Measurements from ENCODE around the gene HP1BP3. TPM values are rescaled to one million over a fixed set of nuclear protein-coding genes. Genes with fewer than 3 reads are reported as not detected.

HP1BP3 gene
- total RNA-seq, 6 experiments from 2014 or later: 171 to 207 (median 200) TPM

GRCh38 chr1:20787840-20788795 is 1.0 kb upstream of the HP1BP3 start:
- Mint-ChIP-seq H3K36me3 (ENCODE audit: low read depth) (peaks cover 10% of the 10 kb centered on the region), H3K27ac (peak overlapping the region; percentile 98), H3K4me3 (peak overlapping the region; percentile 93), H3K27me3 (ENCODE audit: insufficient read depth) (peaks cover 14% of the 10 kb centered on the region), H3K9me3 (no peaks in the 10 kb centered on the region), H3K4me1 (ENCODE audit: low read depth) (peaks cover 35% of the 10 kb centered on the region)
- TF ChIP-seq CTCF (IDR thresholded peaks at IDR 0.05): no peak
- peak; percentile 44 for DNase-seq

- Mint-ChIP-seq H3K4me1 (ENCODE audit: low read depth) (peaks cover 31% of the 10 kb centered on the region), H3K27ac (peak overlapping the region; percentile 95), H3K4me3 (peak overlapping the region; percentile 93), H3K27me3 (ENCODE audit: insufficient read depth) (peaks cover 14% of the 10 kb centered on the region), H3K9me3 (no peaks in the 10 kb centered on the region), H3K36me3 (ENCODE audit: low read depth) (peaks cover 10% of the 10 kb centered on the region)
- TF ChIP-seq CTCF (IDR thresholded peaks at IDR 0.05): no peak
- DNase-seq: peak; percentile 89
Measured at GRCh38 chr1:20786253-20787028, 666 bp downstream of the HP1BP3 start.

- Mint-ChIP-seq H3K36me3 (ENCODE audit: low read depth) (peaks cover 15% of the 10 kb centered on the region), H3K4me3 (peak overlapping the region; percentile 92), H3K4me1 (ENCODE audit: low read depth) (peaks cover 37% of the 10 kb centered on the region), H3K27ac (peak overlapping the region; percentile 95), H3K9me3 (no peaks in the 10 kb centered on the region), H3K27me3 (ENCODE audit: insufficient read depth) (peaks cover 14% of the 10 kb centered on the region)
- DNase-seq: no peak
- TF ChIP-seq CTCF (IDR thresholded peaks at IDR 0.05): no peak
Measured at GRCh38 chr1:20785907-20786252, 1.2 kb downstream of the HP1BP3 start.

GRCh38 chr1:20775700-20776099 is 11.4 kb downstream of the HP1BP3 start:
- Mint-ChIP-seq H3K4me1 (ENCODE audit: low read depth) (peaks cover 26% of the 10 kb centered on the region), H3K9me3 (no peaks in the 10 kb centered on the region), H3K4me3 (no peak overlapping the region), H3K27me3 (ENCODE audit: insufficient read depth) (no peaks in the 10 kb centered on the region; the same call in 1 of the 2 replicates), H3K36me3 (ENCODE audit: low read depth) (peaks cover 28% of the 10 kb centered on the region), H3K27ac (no peak overlapping the region)
- TF ChIP-seq CTCF (IDR thresholded peaks at IDR 0.05): no peak
- no peak for DNase-seq

GRCh38 chr1:20771780-20772179 is 15.3 kb downstream of the HP1BP3 start:
- TF ChIP-seq CTCF (IDR thresholded peaks at IDR 0.05): no peak
- no peak overlapping the region for H3K4me3 Mint-ChIP-seq
- DNase-seq: no peak
- H3K4me1 Mint-ChIP-seq (ENCODE audit: low read depth): peaks cover 9% of the 10 kb centered on the region
- H3K27me3 Mint-ChIP-seq (ENCODE audit: insufficient read depth): peaks cover 2% of the 10 kb centered on the region; the same call in 1 of the 2 replicates
- no peak overlapping the region for H3K27ac Mint-ChIP-seq
- peaks cover 29% of the 10 kb centered on the region; the same call in 1 of the 2 replicates for H3K36me3 Mint-ChIP-seq (ENCODE audit: low read depth)
- no peaks in the 10 kb centered on the region for H3K9me3 Mint-ChIP-seq
